Left ventricle myocardium inferior (tissue), 1 donor: Measurements from ENCODE around the gene ANKS1B. TPM values are rescaled to one million over a fixed set of nuclear protein-coding genes. Genes with fewer than 3 reads are reported as not detected.

Experiments used
- DNase-seq: peaks from one replicate; pipeline ENCODE4 v3.0.0-alpha.2; 2020
- H3K27ac ChIP-seq: fragments of 200-600 bp; replicated peaks from 2 replicates; pipeline ENCODE4 v1.8.0; 2021
- H3K27me3 ChIP-seq: fragments of 200-600 bp; 2 replicates; pipeline ENCODE4 v1.8.0; 2021; ENCODE audit warnings: low read depth
- H3K36me3 ChIP-seq: fragments of 200-600 bp; 2 replicates; pipeline ENCODE4 v1.8.0; 2021
- H3K4me1 ChIP-seq: fragments of 200-600 bp; 2 replicates; pipeline ENCODE4 v1.8.0; 2021
- H3K4me3 ChIP-seq: fragments of 200-600 bp; 2 replicates; pipeline ENCODE4 v1.8.0; 2021; ENCODE audit warnings: mild to moderate bottlenecking, moderate library complexity
- H3K9me3 ChIP-seq: fragments of 200-600 bp; replicated peaks from 2 replicates; pipeline ENCODE4 v1.8.0; 2021
- intact Hi-C: fragments of 100-400 bp; cut with micrococcal nuclease; formaldehyde crosslinking; loops from one replicate; pipeline ENCODE4 v1.11.0; 2022
- total RNA-seq: library from RNA; stranded (reverse); fragmentation: NEBNext Ultra II Directional; extraction: Animal tissue kit (Norgen Biotek cat#: 25700); gene quantifications from one replicate; pipeline ENCODE4 v1.2.1, GENCODE V29; 2021
- TF ChIP-seq, protein P1 (sequence below): fragments of 200-600 bp; IDR thresholded peaks from 2 replicates; pipeline ENCODE4 v1.8.0; 2021; ENCODE audit warnings: antibody characterized with exemption, mild to moderate bottlenecking, borderline replicate concordance
- donor health status: DM: no; HTN: yes; CAD: no; lungs with severe emphysema.

Gene ANKS1B
- total RNA-seq, 1 donor from 2014 or later, result 1.6 TPM

DNA sequence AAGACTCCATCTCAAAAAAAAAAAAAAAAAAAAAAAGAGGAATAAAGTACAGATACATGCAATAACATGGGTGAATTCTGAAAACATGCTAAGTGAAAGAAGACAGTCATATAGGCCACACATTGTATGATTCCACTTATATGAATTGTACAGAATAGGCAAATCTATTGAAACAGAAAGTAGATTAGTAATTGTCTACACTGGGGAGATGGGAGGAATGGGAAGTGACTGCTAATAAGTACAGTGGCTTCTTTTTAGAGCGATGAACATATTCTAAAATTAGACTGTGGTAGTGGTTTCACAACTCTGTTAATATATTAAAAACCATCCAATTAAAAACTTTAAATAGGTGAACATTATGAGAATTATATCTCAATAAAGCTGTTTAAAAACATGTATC lies 74.4 kb downstream of the ANKS1B start:
- no peaks in the 10 kb centered on the region for H3K27me3 ChIP-seq
- no peak overlapping the region for H3K4me3 ChIP-seq
- TF ChIP-seq, protein P1, sequence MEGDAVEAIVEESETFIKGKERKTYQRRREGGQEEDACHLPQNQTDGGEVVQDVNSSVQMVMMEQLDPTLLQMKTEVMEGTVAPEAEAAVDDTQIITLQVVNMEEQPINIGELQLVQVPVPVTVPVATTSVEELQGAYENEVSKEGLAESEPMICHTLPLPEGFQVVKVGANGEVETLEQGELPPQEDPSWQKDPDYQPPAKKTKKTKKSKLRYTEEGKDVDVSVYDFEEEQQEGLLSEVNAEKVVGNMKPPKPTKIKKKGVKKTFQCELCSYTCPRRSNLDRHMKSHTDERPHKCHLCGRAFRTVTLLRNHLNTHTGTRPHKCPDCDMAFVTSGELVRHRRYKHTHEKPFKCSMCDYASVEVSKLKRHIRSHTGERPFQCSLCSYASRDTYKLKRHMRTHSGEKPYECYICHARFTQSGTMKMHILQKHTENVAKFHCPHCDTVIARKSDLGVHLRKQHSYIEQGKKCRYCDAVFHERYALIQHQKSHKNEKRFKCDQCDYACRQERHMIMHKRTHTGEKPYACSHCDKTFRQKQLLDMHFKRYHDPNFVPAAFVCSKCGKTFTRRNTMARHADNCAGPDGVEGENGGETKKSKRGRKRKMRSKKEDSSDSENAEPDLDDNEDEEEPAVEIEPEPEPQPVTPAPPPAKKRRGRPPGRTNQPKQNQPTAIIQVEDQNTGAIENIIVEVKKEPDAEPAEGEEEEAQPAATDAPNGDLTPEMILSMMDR, result no peak
- intact Hi-C loops, result no loop called here
- no peaks in the 10 kb centered on the region for H3K4me1 ChIP-seq
- no peak for DNase-seq
- no peaks in the 10 kb centered on the region for H3K36me3 ChIP-seq
- H3K27ac ChIP-seq, result peak overlapping the region; percentile 28
- no peaks in the 10 kb centered on the region for H3K9me3 ChIP-seq

DNA sequence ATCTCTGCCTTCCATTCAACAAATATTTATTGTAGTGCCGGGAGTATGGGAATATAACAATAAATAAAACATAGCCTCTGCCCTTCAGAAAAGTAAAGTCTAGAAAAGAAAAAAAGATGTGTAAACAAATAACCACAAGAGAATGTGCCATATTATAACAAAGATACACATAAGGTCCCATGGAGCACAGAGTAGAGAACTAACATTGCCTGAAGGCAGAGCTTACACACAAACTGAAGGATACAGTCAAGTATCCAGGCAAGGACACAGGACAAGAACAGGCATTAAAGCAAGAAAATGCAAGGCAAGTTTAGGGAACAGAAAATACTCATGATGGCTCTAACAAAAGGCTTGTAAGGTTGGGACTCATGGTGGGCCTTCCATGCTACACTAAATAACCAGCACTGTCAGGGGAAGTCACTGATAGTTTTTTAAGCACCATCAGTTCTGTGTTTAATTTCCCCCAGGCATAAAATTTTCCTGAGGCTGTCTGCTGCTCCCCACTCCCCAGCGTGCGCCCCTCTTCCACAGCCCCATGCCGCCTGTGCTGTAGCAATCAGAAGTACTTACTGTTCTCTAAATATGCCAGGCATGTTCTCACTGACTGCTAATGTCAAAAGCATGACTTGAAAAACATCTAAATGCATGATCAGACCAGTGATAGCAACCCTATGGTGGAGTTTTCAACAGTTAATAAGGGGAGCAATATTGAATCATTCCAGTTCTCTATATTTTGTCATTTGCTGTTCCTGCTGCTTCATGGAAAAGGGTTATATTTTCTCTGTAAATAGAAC lies 77.8 kb downstream of the ANKS1B start:
- TF ChIP-seq, protein P1, result no peak
- DNase-seq, result no peak
- no peak overlapping the region for H3K4me3 ChIP-seq
- intact Hi-C loops, result no loop called here
- no peaks in the 10 kb centered on the region for H3K36me3 ChIP-seq
- no peaks in the 10 kb centered on the region for H3K27me3 ChIP-seq
- H3K27ac ChIP-seq, result no peak overlapping the region
- no peaks in the 10 kb centered on the region for H3K9me3 ChIP-seq
- H3K4me1 ChIP-seq, result no peaks in the 10 kb centered on the region

DNA sequence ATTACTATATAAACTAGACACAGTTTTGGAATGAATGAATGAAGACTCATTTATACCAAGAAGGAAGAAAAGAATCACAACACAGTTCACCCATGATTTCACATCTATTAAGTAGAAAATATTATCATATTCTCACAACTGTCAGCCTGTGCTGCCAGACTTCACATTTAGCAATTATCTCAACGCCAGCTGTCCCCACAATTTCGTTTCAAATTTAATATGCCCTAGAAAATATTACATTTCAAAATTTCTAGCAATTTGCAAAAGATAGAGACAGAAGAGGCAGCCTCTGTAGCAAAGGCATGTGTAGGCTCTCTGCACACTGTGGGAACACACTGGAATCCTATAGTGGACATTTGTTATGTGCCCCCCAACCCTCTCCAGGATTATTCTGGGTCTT lies 83.6 kb downstream of the ANKS1B start:
- no peak overlapping the region for H3K27ac ChIP-seq
- H3K36me3 ChIP-seq, result no peaks in the 10 kb centered on the region
- H3K4me1 ChIP-seq, result no peaks in the 10 kb centered on the region
- no peaks in the 10 kb centered on the region for H3K9me3 ChIP-seq
- intact Hi-C loops, result no loop called here
- no peaks in the 10 kb centered on the region for H3K27me3 ChIP-seq
- DNase-seq, result no peak
- TF ChIP-seq, protein P1, result no peak
- no peak overlapping the region for H3K4me3 ChIP-seq

DNA sequence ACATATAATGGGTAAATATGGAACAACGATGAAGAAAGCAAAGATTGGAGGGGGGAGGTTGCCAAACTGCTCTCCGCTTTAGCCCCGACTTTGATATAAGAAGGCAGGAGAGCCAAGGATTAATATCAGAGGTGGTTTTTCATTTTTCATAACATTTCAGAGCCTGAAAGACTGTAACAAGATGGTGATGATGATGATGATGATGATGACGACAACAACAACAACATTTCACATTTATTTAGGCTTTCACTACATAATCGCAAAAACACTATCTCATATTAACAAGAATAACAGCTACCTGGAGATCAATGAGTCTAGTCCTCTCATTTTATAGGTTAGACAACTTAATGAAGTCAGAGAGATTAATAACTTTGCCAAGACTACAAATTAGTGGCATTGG lies 86.1 kb downstream of the ANKS1B start:
- no peaks in the 10 kb centered on the region for H3K36me3 ChIP-seq
- TF ChIP-seq, protein P1, result no peak
- H3K27ac ChIP-seq, result no peak overlapping the region
- H3K27me3 ChIP-seq, result no peaks in the 10 kb centered on the region
- H3K4me1 ChIP-seq, result no peaks in the 10 kb centered on the region
- H3K9me3 ChIP-seq, result peaks cover 3% of the 10 kb centered on the region
- H3K4me3 ChIP-seq, result no peak overlapping the region
- intact Hi-C loops, result no loop called here
- no peak for DNase-seq

DNA sequence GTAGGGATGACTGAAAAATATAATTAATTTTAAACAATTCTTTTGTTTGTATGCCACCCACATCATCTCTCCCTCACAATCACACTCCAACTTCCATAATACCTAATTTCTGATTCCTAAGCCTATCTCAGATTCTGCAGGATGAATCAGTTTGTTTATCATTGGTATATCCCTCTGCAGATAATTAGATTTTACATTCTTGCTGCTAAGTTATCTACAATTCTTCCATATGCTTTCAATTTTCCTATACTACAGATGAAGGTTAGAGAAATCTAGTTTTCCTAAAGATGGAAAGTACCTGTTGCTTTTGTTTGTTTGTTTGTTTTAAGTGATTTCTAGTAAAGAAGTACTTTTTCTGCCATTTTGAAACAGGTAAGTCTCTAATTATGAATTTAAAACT lies 105.3 kb downstream of the ANKS1B start:
- intact Hi-C loops, result no loop called here

More for the DNA sequence above, 105.3 kb downstream of the ANKS1B start:
- Histone ChIP-seq H3K4me3 (no peak overlapping the region), H3K4me1 (no peaks in the 10 kb centered on the region), H3K9me3 (no peaks in the 10 kb centered on the region), H3K27me3 (no peaks in the 10 kb centered on the region), H3K27ac (no peak overlapping the region), H3K36me3 (no peaks in the 10 kb centered on the region)
- no peak for DNase-seq
- TF ChIP-seq, protein P1, result no peak
